ENCODE data around the gene CASZ1.

- TF ChIP-seq POLR2AphosphoS5 (IDR thresholded peaks at IDR 0.05), result no peak
- TF ChIP-seq, protein P1, sequence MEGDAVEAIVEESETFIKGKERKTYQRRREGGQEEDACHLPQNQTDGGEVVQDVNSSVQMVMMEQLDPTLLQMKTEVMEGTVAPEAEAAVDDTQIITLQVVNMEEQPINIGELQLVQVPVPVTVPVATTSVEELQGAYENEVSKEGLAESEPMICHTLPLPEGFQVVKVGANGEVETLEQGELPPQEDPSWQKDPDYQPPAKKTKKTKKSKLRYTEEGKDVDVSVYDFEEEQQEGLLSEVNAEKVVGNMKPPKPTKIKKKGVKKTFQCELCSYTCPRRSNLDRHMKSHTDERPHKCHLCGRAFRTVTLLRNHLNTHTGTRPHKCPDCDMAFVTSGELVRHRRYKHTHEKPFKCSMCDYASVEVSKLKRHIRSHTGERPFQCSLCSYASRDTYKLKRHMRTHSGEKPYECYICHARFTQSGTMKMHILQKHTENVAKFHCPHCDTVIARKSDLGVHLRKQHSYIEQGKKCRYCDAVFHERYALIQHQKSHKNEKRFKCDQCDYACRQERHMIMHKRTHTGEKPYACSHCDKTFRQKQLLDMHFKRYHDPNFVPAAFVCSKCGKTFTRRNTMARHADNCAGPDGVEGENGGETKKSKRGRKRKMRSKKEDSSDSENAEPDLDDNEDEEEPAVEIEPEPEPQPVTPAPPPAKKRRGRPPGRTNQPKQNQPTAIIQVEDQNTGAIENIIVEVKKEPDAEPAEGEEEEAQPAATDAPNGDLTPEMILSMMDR (IDR thresholded peaks at IDR 0.05), result no peak
- no peak for TF ChIP-seq POLR2A (IDR thresholded peaks at IDR 0.05)
Measured at GRCh38 chr1:10816743-10817369, 20.4 kb upstream of the CASZ1 start.
